HFFc6 (cell line): ENCODE results near the gene PIP4K2C. TPM values are rescaled to one million over a fixed set of nuclear protein-coding genes. Genes with fewer than 3 reads are reported as not detected.
"Not testable (repeated sequence)": the region's sequence is repeated elsewhere in the genome, so short reads cannot be mapped to it uniquely, and the experiment has no call there.

ENCODE experiments used
- DNase-seq: peaks from one replicate; pipeline ENCODE4 v3.0.0-alpha.2; 2018
- H3K27ac Mint-ChIP-seq: 2 replicates; pipeline ENCODE4 v1.8.0; 2020; ENCODE audit warnings: mild to moderate bottlenecking, mixed read lengths
- H3K27me3 Mint-ChIP-seq: 2 replicates; pipeline ENCODE4 v1.8.0; 2021; ENCODE audit warnings: mild to moderate bottlenecking, moderate library complexity, mixed read lengths; ENCODE audit not compliant: insufficient read depth
- H3K36me3 Mint-ChIP-seq: 2 replicates; pipeline ENCODE4 v1.8.0; 2021; ENCODE audit warnings: low read depth, mixed read lengths
- H3K4me1 Mint-ChIP-seq: 2 replicates; pipeline ENCODE4 v1.8.0; 2020; ENCODE audit warnings: low read depth, mixed read lengths
- H3K4me3 Mint-ChIP-seq: 2 replicates; pipeline ENCODE4 v1.8.0; 2020; ENCODE audit warnings: mild to moderate bottlenecking, moderate library complexity, mixed read lengths
- H3K9me3 Mint-ChIP-seq: 2 replicates; pipeline ENCODE4 v1.8.0; 2020; ENCODE audit warnings: mild to moderate bottlenecking, mixed read lengths
- total RNA-seq, 6 experiments: library from RNA; stranded (reverse); fragmentation: NEBNext Ultra II Directional; extraction: Animal tissue kit (Norgen Biotek cat#: 25700); gene quantifications; 2 replicates in 1 of 6; 3 replicates in 5 of 6; pipeline ENCODE4 v1.2.3, GENCODE V29; 2021
- TF ChIP-seq, protein P1 (sequence below): fragments of 200-600 bp; sonication (generic); IDR thresholded peaks from 2 replicates; pipeline ENCODE4 v1.5.0; 2021; ENCODE audit warnings: antibody characterized with exemption, mild to moderate bottlenecking

Gene PIP4K2C
- total RNA-seq, 6 experiments from 2014 or later = 21.1 to 33.1 (median 24.3) TPM

- TF ChIP-seq, protein P1, sequence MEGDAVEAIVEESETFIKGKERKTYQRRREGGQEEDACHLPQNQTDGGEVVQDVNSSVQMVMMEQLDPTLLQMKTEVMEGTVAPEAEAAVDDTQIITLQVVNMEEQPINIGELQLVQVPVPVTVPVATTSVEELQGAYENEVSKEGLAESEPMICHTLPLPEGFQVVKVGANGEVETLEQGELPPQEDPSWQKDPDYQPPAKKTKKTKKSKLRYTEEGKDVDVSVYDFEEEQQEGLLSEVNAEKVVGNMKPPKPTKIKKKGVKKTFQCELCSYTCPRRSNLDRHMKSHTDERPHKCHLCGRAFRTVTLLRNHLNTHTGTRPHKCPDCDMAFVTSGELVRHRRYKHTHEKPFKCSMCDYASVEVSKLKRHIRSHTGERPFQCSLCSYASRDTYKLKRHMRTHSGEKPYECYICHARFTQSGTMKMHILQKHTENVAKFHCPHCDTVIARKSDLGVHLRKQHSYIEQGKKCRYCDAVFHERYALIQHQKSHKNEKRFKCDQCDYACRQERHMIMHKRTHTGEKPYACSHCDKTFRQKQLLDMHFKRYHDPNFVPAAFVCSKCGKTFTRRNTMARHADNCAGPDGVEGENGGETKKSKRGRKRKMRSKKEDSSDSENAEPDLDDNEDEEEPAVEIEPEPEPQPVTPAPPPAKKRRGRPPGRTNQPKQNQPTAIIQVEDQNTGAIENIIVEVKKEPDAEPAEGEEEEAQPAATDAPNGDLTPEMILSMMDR = no peak
- peaks cover 7% of the 10 kb centered on the region for H3K27me3 Mint-ChIP-seq
- H3K9me3 Mint-ChIP-seq = no peaks in the 10 kb centered on the region
- H3K4me1 Mint-ChIP-seq = peaks cover 33% of the 10 kb centered on the region
- no peak for DNase-seq
- H3K4me3 Mint-ChIP-seq = no peak overlapping the region
- H3K36me3 Mint-ChIP-seq = no peaks in the 10 kb centered on the region
- no peak overlapping the region for H3K27ac Mint-ChIP-seq
Observed at GRCh38 chr12:57554453-57554852, 36.5 kb upstream of the PIP4K2C start.

- Mint-ChIP-seq H3K27ac (no peak overlapping the region), H3K36me3 (no peaks in the 10 kb centered on the region), H3K27me3 (peaks cover 6% of the 10 kb centered on the region), H3K4me1 (peaks cover 32% of the 10 kb centered on the region), H3K4me3 (no peak overlapping the region), H3K9me3 (no peaks in the 10 kb centered on the region)
- TF ChIP-seq, protein P1 = no peak
- no peak for DNase-seq
Observed at GRCh38 chr12:57554897-57555296, 36.1 kb upstream of the PIP4K2C start.

DNA sequence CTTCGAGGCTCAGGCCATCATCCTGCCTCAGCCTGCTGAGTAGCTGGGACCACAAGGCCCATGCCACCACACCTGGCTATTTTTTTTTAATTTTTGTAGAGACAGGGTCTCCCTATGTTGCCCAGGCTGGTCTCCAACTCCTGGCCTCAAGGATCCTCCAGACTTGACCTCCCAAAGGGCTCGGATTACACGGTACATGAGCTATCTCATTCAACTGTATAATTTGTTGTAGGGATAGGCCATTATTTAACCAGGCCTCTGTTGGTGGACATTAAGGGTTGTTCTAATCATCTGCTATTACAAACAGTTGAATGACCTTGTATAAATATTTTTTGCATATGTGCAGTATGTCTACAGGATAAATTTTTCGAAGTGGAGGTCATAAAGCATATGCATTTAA lies 32.1 kb upstream of the PIP4K2C start:
- H3K27me3 Mint-ChIP-seq = peaks cover 5% of the 10 kb centered on the region

DNA sequence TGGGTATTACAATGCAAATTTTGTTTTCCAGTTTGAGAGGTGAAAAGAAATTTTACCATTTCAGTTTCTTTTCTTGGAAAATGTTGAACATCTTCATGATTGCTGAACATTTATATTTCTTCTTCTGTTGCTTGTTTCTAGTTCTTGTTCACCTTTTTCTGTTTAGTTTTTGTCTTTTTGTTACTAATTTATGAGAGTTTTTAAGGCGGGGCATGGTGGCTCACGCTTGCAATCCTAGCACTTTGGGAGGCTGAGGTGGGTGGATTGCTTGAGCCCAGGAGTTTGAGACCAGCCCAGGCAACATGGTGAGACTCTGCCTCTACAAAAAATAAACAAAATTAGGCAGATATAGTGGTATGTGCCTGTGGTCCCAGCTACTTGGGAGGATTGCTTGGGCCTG lies 30.5 kb upstream of the PIP4K2C start:
- no peak for DNase-seq
- peaks cover 10% of the 10 kb centered on the region; the same call in 1 of the 2 replicates for H3K4me1 Mint-ChIP-seq
- H3K36me3 Mint-ChIP-seq = no peaks in the 10 kb centered on the region
- H3K9me3 Mint-ChIP-seq = no peaks in the 10 kb centered on the region
- TF ChIP-seq, protein P1 = no peak
- no peak overlapping the region for H3K4me3 Mint-ChIP-seq
- H3K27me3 Mint-ChIP-seq = peaks cover 7% of the 10 kb centered on the region; the same call in 1 of the 2 replicates
- H3K27ac Mint-ChIP-seq = no peak overlapping the region

More for the DNA sequence above, 32.1 kb upstream of the PIP4K2C start:
- Mint-ChIP-seq H3K27ac (no peak overlapping the region), H3K4me3 (no peak overlapping the region), H3K36me3 (no peaks in the 10 kb centered on the region), H3K9me3 (no peaks in the 10 kb centered on the region), H3K4me1 (peaks cover 10% of the 10 kb centered on the region; the same call in 1 of the 2 replicates)
- DNase-seq = no peak
- TF ChIP-seq, protein P1 = no peak

DNA sequence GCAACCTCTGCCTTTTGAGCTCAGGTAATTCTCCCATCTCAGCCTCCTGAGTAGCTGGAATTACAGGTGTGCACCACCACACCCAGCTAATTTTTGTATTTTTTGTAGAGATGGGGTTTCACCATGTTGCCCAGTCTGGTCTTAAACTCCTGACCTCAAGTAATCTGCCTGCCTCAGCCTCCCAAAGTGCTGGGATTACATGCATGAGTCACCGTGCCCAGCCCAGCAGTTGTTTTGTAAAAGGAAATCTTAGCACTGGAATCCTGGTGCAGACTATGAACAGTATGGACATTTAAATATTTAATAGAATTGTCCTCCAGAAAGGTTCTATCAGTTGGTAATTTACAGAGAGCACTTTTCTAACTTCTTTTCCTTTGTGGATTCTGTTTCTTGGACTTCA lies 29.9 kb upstream of the PIP4K2C start:
- peak; percentile 10 for DNase-seq
- H3K36me3 Mint-ChIP-seq, H3K9me3 Mint-ChIP-seq, H3K27me3 Mint-ChIP-seq, H3K27ac Mint-ChIP-seq, H3K4me3 Mint-ChIP-seq: not testable (repeated sequence)
- H3K4me1 Mint-ChIP-seq = peaks cover 10% of the 10 kb centered on the region; the same call in 1 of the 2 replicates

- peaks cover 10% of the 10 kb centered on the region; the same call in 1 of the 2 replicates for H3K4me1 Mint-ChIP-seq
- no peaks in the 10 kb centered on the region for H3K9me3 Mint-ChIP-seq
- DNase-seq = no peak
- H3K36me3 Mint-ChIP-seq = no peaks in the 10 kb centered on the region
- no peak overlapping the region for H3K4me3 Mint-ChIP-seq
- TF ChIP-seq, protein P1 = no peak
- H3K27ac Mint-ChIP-seq = no peak overlapping the region
- H3K27me3 Mint-ChIP-seq = peaks cover 6% of the 10 kb centered on the region; the same call in 1 of the 2 replicates
Observed at GRCh38 chr12:57563358-57563757, 27.6 kb upstream of the PIP4K2C start.
